ENCODE data around the gene BTBD7.

BTBD7 gene

DNA sequence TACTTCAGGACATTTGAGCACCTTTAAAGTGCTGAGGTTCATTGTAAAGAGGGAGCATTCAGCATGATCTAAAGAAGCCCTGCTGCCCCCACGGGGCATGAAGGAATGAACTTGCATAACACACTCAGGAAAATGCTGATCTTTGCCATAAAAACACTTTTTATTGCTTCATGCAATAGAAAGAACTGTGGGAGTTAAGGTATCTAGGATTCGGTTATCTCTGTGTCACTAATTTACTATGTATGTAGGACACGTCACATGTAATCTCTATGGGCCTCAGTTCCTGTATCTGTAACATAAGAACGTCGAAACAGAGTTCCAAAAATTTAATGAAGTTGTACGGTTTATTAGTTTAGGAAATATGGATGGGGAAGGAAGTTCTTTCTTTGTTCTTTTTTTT is 33.0 kb downstream of the BTBD7 start:
- H3K9me3 Mint-ChIP-seq (ENCODE audit: low read depth) = no peaks in the 10 kb centered on the region
- H3K36me3 Mint-ChIP-seq = peaks cover 3% of the 10 kb centered on the region
- no peak overlapping the region for H3K4me3 Mint-ChIP-seq
- peaks cover 21% of the 10 kb centered on the region for H3K4me1 Mint-ChIP-seq (ENCODE audit: low read depth)
- no peak overlapping the region for H3K27ac Mint-ChIP-seq
- H3K27me3 Mint-ChIP-seq = no peaks in the 10 kb centered on the region

DNA sequence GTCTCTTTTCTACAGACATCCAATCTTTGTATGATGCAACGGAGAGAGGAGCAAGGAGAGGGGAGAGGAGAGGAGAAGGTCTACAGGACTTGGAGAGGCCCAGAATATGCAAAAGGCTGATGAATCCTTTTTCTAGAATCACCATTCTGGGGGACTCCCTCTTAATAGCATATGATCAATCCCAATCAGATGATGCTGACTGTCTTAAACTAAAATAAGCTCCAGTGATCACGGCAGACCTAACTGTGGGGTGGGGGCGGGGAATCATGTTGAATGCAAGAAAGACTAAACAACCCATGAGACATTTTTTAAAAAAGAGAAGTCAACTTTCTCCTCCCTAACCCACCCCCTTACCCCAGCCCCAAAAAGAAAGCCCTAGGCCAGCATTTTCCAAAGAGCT is 33.4 kb downstream of the BTBD7 start:
- H3K9me3 Mint-ChIP-seq (ENCODE audit: low read depth) = no peaks in the 10 kb centered on the region
- peaks cover 18% of the 10 kb centered on the region for H3K4me1 Mint-ChIP-seq (ENCODE audit: low read depth)
- H3K27me3 Mint-ChIP-seq = no peaks in the 10 kb centered on the region

DNA sequence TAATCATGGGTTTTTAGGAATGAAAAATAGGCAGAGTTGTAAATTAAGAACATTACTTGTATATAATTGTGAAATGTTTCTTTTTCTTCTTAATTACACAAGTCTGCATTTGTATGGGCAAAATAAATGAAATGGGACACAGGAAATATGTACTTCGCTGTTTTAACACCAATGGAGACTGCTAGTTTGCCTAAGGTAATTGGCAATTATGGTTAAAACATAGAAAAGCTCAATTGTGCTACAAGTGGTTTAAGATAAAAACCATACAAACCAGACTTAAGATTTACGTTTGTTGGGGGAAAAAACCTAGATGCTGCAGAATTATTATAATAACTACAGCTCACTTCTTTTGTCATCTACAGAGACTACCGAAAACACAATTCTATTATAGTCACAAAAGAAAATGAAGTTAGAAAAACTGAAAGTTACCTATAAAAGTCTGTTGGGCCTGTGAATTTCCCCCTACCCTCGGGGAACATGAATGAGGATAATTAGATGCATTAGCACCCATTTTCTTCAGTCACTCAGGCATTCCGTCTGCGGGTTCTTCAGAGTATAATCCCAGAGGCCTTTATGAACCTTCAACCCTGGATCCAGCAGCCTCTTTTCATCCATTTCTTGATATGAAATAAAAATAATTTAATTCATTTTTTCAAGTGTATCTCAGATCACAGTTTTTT is 37.2 kb downstream of the BTBD7 start:
- H3K36me3 Mint-ChIP-seq = peaks cover 7% of the 10 kb centered on the region
- H3K4me3 Mint-ChIP-seq = no peak overlapping the region
- no peaks in the 10 kb centered on the region for H3K9me3 Mint-ChIP-seq (ENCODE audit: low read depth)
- no peak overlapping the region for H3K27ac Mint-ChIP-seq
- H3K4me1 Mint-ChIP-seq (ENCODE audit: low read depth) = peaks cover 15% of the 10 kb centered on the region
- H3K27me3 Mint-ChIP-seq = no peaks in the 10 kb centered on the region

More for the DNA sequence above, 33.4 kb downstream of the BTBD7 start:
- Mint-ChIP-seq H3K4me3 (no peak overlapping the region), H3K36me3 (peaks cover 3% of the 10 kb centered on the region), H3K27ac (no peak overlapping the region)

DNA sequence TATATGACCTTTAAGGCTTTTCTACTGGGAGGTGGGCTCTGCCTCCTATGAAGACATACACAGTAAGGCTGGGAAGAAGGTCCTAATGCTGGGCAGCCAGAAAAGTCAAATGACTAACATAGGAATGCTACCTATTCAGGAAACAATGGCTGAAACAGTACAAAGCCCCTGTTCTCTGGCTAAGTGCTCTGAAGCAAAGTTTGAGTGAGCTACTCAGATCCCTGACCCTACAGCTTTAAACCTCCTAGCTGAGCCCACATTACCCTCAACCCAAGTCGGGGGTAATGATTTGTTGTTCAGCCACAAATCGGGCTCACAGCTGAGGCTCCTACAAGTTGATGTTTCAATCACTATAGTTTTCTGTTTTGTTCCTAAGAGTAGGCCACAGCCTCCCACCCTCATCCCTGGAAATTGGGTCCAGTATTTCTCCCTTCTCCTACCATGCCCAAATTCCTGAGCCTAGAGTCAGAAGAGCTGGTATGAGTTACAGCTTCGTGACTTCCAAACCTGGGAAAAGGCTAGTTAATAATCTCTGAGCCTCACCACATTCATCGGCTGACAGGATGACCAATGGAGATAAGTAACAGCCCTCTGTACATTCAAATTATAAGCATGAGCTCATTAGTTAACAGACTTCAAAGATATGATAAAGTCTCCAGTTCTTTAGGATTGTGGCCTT is 46.5 kb downstream of the BTBD7 start:
- Mint-ChIP-seq H3K27me3 (no peaks in the 10 kb centered on the region), H3K36me3 (peaks cover 8% of the 10 kb centered on the region), H3K4me1 (ENCODE audit: low read depth) (peaks cover 15% of the 10 kb centered on the region), H3K4me3 (no peak overlapping the region), H3K9me3 (ENCODE audit: low read depth) (no peaks in the 10 kb centered on the region), H3K27ac (no peak overlapping the region)

DNA sequence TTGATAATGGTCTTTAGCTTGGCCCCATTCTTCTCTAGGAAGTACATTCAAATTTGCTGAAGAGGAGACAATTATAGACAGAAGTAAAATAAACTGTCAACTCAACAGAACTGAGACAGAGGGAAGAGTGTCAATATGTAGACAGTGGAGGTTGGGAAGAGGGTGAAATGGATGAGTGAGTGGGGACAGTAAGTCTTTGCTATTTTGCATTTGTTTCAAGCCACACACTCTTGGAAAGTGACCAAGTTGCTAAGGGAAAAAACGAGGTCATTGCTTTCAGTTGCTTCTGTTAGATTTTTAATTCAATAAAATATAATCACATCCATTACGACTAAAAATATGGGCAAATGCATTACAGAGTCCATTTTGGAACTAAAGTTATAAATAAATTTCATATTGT is 47.8 kb downstream of the BTBD7 start:
- Mint-ChIP-seq H3K27ac (no peak overlapping the region), H3K4me1 (ENCODE audit: low read depth) (peaks cover 15% of the 10 kb centered on the region), H3K9me3 (ENCODE audit: low read depth) (no peaks in the 10 kb centered on the region), H3K27me3 (no peaks in the 10 kb centered on the region), H3K4me3 (no peak overlapping the region), H3K36me3 (peaks cover 8% of the 10 kb centered on the region)

DNA sequence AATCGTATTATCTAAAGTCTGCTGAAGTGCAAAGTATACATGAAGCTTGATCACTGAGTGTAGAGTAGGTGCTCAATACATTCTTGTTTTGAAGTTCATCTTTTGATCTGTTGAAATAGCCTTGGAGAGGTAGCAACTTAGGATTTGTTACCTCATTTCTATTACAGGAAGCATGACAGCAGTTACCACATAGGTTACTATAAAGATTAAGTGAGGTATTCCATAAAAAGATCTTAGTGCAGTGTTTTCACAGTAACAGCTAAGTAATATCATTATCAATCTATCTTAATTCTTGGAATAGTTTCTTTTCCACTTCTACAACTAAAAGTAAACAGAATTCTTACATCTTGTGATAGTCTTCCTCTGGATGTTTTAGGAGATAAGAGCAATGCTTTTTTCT is 50.9 kb downstream of the BTBD7 start:
- H3K27me3 Mint-ChIP-seq = no peaks in the 10 kb centered on the region
- peaks cover 14% of the 10 kb centered on the region for H3K4me1 Mint-ChIP-seq (ENCODE audit: low read depth)
- H3K9me3 Mint-ChIP-seq (ENCODE audit: low read depth) = no peaks in the 10 kb centered on the region
- H3K36me3 Mint-ChIP-seq = peaks cover 7% of the 10 kb centered on the region
- no peak overlapping the region for H3K27ac Mint-ChIP-seq
- H3K4me3 Mint-ChIP-seq = no peak overlapping the region

DNA sequence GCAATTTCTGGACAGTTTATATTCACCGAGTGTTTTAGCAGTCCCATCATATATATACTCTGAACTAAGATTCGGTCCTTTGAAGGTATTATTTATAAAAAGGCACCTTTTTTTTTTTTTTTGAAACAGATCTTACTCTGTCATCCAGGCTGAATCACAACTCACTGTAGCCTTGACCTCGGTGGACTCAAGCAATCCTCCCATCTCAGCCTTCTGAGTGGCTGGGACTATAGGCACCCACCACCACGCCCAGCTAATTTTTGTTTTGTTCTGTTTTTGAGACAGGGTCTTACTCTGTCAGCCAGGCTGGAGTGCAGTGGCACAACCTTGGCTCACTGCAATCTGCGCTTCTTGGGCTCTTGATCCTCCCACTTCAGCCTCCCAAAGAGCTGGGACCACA is 52.1 kb downstream of the BTBD7 start:
- Mint-ChIP-seq H3K36me3 (peaks cover 7% of the 10 kb centered on the region), H3K27ac (no peak overlapping the region), H3K27me3 (no peaks in the 10 kb centered on the region), H3K4me3 (no peak overlapping the region), H3K4me1 (ENCODE audit: low read depth) (peaks cover 10% of the 10 kb centered on the region), H3K9me3 (ENCODE audit: low read depth) (no peaks in the 10 kb centered on the region)

DNA sequence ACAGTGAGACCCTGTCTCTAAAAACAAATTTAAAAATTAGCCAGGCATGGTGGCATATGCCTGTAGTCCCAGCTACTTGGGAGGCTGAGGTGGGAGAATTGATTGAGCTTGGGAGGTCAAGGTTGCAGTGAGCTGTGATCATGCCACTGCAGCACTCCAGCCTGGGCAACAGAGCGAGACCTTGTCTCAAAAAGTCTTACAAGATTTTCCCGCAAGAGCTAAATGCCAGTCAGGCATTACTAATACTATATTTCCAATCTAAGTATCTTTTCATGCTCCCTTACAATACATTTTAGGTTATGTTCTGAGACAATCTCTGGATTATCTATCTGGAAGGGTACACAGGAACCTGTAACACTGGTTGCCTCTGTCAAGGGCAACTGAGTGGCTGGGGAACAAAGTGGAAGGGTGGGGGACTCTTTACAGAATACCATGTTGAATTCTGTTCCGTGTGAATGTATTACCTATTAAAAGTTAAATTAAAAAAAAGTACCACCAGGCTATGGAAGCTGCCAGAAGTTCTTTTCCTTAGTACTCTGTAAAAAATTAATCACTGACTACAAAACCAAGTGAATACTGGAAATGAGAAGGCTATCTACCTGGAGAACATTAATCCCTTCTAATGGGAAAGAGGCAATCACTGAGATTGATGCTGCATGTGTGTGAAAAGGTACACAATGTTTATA is 56.7 kb downstream of the BTBD7 start:
- no peak overlapping the region for H3K4me3 Mint-ChIP-seq
- H3K27me3 Mint-ChIP-seq = no peaks in the 10 kb centered on the region
- no peaks in the 10 kb centered on the region for H3K9me3 Mint-ChIP-seq (ENCODE audit: low read depth)
- peaks cover 2% of the 10 kb centered on the region for H3K4me1 Mint-ChIP-seq (ENCODE audit: low read depth)
- no peak overlapping the region for H3K27ac Mint-ChIP-seq
- H3K36me3 Mint-ChIP-seq = peaks cover 9% of the 10 kb centered on the region

DNA sequence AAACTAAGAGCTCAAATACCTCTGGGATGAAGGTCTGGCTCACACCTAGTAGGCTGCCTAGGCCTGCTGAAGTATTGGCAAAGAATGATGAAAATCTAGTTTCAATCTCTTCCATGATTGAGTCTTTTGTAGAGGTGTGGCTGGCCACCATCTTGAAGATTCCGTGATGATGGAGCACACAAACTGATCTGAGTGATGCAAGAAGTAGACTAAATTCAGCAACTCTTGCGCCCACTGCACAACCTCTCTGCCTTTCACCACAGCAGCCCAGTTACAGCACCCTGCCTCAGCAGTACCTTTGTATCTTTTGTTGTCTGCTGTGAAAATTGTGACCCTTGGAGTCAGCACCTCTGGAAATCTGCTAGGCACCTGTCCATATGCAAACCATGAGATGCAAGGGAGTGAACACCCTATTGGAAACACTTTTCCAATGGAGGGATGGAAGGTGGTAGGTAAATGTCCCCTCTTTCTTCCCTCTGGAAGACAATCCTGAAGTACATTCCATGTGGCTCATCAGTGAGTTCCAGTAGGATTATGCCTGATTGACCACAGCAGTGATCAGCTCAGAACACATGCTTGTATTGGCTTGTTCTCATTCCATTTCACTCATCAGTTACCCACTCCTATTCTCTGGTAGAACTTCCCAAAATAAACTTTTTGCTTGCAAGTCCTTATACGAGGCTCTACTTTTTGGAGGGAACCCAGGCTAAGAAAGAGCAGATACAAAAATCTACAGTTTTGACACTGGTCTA is 58.6 kb downstream of the BTBD7 start:
- Mint-ChIP-seq H3K27me3 (no peaks in the 10 kb centered on the region), H3K4me1 (ENCODE audit: low read depth) (peaks cover 3% of the 10 kb centered on the region), H3K9me3 (ENCODE audit: low read depth) (no peaks in the 10 kb centered on the region), H3K36me3 (peaks cover 9% of the 10 kb centered on the region), H3K27ac (no peak overlapping the region), H3K4me3 (no peak overlapping the region)

DNA sequence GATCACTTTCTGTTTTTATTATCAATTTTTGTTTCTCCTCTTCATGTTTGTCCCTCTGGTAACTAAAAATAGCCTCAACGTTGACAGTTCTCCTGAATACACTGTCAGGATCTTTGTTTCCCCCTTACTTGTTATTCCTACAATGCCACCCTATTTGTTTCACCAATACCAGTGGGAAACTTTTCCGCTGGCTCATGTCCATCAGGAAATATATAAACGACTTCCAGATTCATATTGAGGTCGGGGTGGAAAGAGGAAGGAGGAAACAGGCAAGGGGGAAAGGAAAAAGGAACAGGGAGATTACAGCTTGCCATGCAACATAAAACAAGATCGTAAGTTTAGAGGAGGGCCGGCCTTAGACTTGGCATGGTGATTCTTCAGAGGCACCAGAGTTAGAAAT is 61.7 kb downstream of the BTBD7 start:
- Mint-ChIP-seq H3K27ac (no peak overlapping the region), H3K4me3 (no peak overlapping the region), H3K4me1 (ENCODE audit: low read depth) (peaks cover 8% of the 10 kb centered on the region), H3K9me3 (ENCODE audit: low read depth) (no peaks in the 10 kb centered on the region), H3K27me3 (no peaks in the 10 kb centered on the region), H3K36me3 (peaks cover 12% of the 10 kb centered on the region)

DNA sequence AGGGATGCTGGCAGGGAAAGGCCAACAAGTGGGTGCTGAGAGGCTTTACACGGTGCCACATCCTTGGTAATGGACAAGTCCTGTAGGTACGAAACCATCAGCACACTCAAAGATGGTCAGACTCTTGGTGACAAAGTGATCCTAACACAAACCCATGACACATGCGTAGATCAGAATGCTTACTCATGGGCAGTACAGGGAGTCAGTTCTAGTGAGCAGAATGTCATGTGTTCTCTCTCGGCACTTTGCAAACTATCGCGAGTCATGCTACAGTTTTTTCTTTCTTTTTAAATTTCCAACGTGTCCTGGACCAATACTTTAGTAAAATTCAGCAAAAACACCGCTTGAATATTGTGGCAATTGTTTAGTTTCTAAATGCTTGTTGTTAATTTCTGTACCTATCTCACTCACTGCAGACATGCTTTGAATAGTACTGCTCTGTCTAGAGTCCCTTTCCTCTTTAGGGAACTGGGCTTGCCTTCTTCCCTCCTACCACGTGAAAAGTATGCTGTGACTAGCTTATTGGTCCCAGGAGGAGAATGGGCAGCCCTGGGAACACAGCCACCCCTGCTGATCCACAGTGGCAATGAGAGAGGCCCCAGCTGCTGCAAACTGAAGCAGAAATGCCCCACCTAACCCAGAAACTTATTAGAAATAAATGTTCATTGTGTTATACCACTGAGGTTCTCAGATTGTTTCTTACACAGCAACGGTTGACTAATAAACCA is 63.3 kb downstream of the BTBD7 start:
- Mint-ChIP-seq H3K36me3 (peaks cover 7% of the 10 kb centered on the region), H3K27ac (no peak overlapping the region), H3K9me3 (ENCODE audit: low read depth) (no peaks in the 10 kb centered on the region), H3K27me3 (no peaks in the 10 kb centered on the region), H3K4me3 (no peak overlapping the region), H3K4me1 (ENCODE audit: low read depth) (peaks cover 18% of the 10 kb centered on the region)

DNA sequence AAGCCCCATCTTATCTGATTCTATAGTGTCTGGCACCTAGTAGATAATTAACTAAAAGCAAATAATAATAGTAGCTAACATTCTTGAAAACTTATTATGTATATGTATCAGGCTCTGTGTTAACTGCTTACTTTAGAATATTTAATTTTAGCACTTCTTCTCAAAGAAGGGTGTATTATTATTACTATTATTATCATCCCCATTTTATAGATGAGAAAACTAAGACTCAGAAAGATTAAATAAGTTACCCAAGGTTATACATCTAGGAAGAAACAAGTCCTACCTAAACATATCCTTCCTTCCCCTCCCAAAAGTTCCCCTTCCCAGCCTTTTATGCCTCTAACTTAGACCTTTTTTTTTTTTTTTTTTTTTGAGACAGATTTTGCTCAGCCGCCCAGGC is 64.4 kb downstream of the BTBD7 start:
- Mint-ChIP-seq H3K4me3 (no peak overlapping the region), H3K27ac (no peak overlapping the region), H3K36me3 (peaks cover 11% of the 10 kb centered on the region), H3K9me3 (ENCODE audit: low read depth) (no peaks in the 10 kb centered on the region), H3K27me3 (no peaks in the 10 kb centered on the region), H3K4me1 (ENCODE audit: low read depth) (peaks cover 29% of the 10 kb centered on the region)

DNA sequence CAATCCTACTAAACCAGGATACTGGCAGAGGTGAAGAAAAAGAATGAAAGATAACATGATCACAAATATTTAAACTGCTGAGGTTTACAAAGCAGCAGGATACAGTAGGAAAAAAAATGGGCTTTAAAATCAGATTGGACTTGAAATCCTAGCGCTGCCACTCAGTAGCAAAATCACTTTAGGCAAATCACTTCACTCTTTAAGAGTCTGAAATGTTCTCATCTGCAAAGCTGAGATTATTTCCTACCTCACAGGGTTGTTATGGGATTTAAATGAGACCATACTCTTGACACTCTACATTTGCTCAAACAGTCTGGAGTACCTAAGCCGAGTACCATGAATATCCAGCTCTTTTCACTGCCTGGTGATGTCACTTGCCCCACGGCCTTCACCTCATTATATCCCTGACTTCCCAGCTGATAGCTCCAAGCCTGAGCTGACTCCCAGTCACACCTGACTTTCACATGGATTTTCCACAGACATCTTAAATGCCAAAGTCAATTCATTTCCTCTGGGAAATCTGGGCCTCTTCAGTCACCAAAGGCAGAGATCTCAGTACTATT is 65.6 kb downstream of the BTBD7 start:
- Mint-ChIP-seq H3K9me3 (ENCODE audit: low read depth) (no peaks in the 10 kb centered on the region), H3K27ac (no peak overlapping the region), H3K27me3 (no peaks in the 10 kb centered on the region), H3K4me3 (no peak overlapping the region), H3K36me3 (peaks cover 11% of the 10 kb centered on the region), H3K4me1 (ENCODE audit: low read depth) (peaks cover 39% of the 10 kb centered on the region)

DNA sequence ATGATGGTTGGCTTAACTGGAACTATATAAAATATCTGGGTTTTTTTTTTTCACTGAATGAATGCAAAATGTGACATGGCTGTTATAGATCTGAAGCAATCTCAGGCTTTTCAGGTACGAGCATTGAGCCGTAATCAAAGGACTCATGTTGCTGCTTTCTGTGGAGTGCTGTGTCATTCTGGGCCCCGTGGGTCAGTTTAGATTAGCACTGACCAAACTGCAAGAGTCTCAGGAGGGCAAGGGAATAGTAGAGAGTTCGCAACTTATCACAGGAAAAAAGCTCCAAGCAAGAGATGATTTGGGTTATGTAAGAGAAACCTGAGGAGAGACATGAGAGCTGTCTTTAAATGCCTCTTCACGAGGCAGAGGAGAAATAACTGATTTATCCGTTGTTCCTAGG is 66.7 kb downstream of the BTBD7 start:
- H3K4me3 Mint-ChIP-seq = no peak overlapping the region
- no peak overlapping the region for H3K27ac Mint-ChIP-seq
- H3K9me3 Mint-ChIP-seq (ENCODE audit: low read depth) = no peaks in the 10 kb centered on the region

More for the DNA sequence above, 66.7 kb downstream of the BTBD7 start:
- peaks cover 39% of the 10 kb centered on the region for H3K4me1 Mint-ChIP-seq (ENCODE audit: low read depth)
- no peaks in the 10 kb centered on the region for H3K27me3 Mint-ChIP-seq
- H3K36me3 Mint-ChIP-seq = peaks cover 11% of the 10 kb centered on the region

Data from activated naive CD8-positive, alpha-beta T cell (primary cell).